HG03103 (cell line): ENCODE measurements around the gene PIKFYVE.
A peak's percentile ranks its signal among the peaks of the same experiment; 100 is the strongest.
"Not testable (repeated sequence)": the region's sequence is repeated elsewhere in the genome, so short reads cannot be mapped to it uniquely, and the experiment has no call there.

ENCODE experiments used
- ATAC-seq: cut with Tn5 transposase; IDR thresholded peaks from one replicate; pipeline ENCODE4 v1.9.1; 2021; ENCODE audit warnings: low read depth; ENCODE audit not compliant: unreplicated experiment

PIKFYVE gene

DNA sequence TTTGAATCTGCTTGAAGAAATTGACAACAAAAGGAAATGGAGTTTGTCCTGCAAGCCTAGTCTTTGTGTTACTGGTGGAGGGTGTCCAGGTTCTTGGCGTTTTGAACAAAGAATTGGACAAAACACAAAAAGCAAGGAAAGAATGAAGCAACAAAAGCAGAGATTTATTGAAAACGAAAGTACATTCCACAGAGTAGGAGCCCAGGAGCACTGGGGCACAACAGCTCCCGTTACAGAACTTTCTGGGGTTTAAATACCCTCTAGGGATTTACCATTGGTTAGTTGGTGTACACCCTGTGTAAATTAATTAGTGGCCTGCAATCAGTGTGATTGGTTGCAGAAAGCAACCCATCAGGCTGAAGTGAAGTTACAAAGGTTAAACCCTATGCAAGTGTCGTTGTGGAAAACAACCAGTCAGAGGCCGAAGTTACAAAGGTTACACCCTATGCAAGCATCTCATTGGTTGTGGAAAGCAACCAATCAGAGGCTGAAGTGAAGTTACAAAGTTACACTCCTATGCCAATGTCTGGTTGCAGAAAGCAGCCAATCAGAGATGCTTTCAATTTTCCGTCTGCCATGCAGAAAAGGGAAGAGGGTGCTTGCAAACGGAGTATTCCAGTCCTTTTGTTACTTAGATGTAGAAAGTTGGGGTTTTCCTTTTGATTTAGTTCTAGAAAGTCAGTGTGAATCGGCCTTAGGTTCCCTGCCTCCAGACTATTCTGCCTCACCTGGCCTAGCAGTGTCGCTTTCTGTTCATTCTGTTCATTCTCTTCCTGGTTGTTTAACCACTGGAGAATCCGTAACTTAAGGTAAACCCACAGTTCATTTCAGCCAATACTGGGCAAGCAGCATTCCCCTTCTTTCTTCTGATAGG is 92.9 kb downstream of the PIKFYVE start:
- no peak for ATAC-seq

GRCh38 chr2:208359632-208359986 is 93.6 kb downstream of the PIKFYVE start:
- ATAC-seq = no peak

GRCh38 chr2:208360259-208361076 is 94.4 kb downstream of the PIKFYVE start:
- ATAC-seq = no peak

DNA sequence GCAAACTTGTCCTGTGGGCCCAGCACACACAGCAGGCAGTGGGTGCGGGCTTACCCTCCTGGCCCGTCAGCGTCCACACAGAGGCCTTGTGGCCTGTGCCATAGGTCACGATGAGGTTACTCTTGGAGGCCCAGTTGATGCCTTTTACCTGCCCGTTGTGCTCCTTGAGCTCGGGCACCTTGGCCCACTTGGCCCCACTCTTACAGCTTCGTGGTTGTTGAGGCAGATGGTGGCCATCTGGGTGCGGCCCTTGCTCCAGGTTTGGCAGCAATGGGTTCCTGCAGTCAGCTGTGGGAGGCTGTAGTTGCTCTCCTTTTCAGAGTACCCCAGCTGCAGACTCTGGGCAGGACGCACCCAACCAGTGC is 95.0 kb downstream of the PIKFYVE start:
- ATAC-seq = no peak

DNA sequence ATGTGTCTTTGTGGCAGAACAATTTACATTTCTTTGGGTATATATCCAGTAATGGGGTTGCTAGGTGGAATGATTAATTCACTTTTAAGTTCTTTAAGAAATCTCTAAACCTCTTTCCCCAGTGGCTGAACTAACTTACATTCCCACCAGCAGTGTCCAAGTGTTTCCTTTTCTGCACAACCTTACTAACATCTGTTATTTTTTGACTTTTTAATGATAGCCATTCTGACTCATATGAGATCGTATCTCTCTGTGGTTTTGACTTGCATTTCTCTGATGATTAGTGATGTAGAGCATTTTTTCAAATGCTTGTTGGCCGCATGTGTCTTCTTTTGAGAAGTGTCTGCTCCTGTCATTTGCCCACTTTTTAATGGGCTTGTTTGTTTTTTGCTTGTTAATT is 97.4 kb downstream of the PIKFYVE start:
- ATAC-seq = no peak

DNA sequence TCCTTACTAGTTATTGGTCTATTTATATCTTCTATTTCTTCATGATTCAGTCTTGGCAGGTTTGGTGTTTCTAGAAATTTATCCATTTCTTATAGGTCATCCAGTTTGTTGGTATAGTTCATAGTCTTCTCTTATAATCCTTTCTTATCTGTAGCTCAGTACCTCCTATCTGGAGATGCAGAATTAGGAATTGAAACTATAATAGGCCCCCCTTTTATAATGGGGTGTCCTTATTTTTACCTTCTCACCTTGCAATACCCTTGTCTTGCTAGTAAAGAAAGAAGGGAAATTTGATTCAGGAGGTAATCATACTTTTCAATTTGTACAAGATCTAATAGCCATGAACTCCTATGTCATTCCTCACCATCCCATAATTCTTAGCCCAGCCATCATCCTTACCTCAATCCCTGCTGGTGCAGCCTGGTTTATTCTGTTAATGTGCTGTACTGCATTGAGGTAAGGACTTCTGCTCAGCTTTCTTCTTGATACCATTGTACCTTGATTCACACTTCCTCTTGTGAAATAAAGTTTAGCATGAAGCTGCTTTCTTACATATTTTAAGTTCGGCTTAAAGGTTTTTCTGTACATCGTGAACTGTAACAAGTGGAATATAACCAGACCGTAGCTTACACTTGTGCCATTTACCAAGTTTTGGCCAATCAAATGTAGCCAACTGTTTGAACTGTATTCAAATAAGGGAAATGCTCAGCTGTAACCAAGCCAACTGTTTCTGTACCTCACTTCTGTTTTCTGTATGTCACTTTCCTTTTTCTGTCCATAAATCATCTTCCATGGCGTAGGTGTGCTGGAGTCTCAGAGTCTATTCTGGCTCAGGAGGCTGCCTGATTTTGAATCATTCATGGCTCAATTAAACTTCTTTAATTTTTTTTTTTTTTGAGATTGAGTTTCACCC is 100.4 kb downstream of the PIKFYVE start:
- peak; percentile 66 for ATAC-seq

- no peak for ATAC-seq
Observed at GRCh38 chr2:208369091-208369490, 103.0 kb downstream of the PIKFYVE start.

- ATAC-seq = no peak
Observed at GRCh38 chr2:208370881-208371633, 105.0 kb downstream of the PIKFYVE start.

DNA sequence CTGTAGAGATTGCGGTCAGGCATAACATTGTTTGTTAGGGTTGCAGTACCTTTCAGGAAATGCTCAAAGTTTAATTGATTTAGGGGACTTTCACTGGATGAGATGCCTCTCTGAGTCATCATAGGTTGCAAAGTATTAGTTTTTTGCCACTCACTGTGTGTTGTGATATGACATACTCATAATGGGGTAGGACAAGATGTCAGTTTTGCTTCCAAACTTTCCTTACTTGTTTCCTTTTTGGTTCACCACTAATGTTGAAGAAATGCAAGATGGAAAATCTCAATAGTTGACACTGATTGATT is 105.5 kb downstream of the PIKFYVE start:
- ATAC-seq = no peak

- ATAC-seq = no peak
Observed at GRCh38 chr2:208373460-208374089, 107.5 kb downstream of the PIKFYVE start.

GRCh38 chr2:208375491-208376068 is 109.5 kb downstream of the PIKFYVE start:
- ATAC-seq = no peak

DNA sequence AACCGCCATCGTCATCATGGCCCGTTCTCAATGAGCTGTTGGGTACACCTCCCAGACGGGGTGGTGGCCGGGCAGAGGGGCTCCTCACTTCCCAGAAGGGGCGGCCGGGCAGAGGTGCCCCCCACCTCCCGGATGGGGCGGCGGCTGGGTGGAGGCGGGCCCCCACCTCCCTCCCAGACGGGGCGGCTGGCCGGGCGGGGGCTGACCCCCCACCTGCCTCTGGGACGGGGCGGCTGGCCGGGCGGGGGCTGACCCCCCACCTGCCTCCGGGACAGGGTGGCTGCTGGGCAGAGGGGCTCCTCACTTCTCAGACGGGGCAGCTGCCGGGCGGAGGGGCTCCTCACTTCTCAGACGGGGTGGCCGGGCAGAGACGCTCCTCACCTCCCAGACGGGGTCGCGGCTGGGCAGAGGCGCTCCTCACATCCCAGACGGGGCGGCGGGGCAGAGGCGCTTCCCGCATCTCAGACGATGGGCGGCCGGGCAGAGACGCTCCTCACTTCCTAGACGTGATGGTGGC is 111.3 kb downstream of the PIKFYVE start:
- not testable (repeated sequence) for ATAC-seq

- ATAC-seq = no peak
Observed at GRCh38 chr2:208379192-208379591, 113.1 kb downstream of the PIKFYVE start.

- ATAC-seq = no peak
Observed at GRCh38 chr2:208384637-208385036, 118.6 kb downstream of the PIKFYVE start.

GRCh38 chr2:208386541-208386940 is 120.5 kb downstream of the PIKFYVE start:
- ATAC-seq = no peak

GRCh38 chr2:208389940-208390339 is 123.9 kb downstream of the PIKFYVE start:
- ATAC-seq = no peak

DNA sequence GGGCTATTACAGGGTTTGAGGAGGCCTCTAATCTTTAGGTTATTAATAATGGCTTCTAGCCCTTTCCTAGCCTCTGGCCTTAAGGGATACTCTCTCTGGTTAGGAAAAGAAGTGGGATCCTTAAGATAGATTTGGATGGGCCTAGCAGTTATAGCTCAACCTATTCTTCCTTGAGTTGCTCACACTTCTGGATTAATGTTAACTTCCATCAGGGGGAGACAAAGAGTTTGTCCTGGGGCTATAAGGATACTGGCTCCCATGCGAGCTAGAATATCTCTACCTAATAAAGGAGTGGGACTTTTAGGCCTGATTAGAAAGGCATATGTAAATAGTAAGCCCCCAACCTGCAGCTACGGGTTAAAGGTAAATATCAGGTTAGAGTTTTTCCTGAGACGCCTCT is 126.2 kb downstream of the PIKFYVE start:
- ATAC-seq = no peak

- ATAC-seq = not testable (repeated sequence)
Observed at GRCh38 chr2:208396796-208397195, 130.7 kb downstream of the PIKFYVE start.

DNA sequence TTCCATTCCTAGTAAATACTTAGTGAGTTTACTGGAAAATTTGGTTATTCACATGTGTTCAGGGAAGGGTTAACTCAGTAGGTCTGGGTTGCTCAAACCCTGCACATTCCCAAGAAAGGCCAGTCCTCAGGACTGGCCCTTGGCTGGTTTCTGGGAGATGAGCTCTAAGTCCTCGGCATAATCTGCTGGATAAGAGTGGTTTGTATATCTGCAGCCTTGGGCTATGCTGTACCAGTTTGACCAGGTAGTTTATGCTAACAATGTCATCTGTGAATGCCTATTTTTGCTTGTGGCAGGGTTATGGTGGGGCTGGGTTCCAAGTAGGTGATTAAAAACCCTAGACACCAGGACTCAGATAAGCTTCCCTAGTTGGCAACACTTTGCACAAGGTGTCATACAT is 133.1 kb downstream of the PIKFYVE start:
- ATAC-seq = no peak
